ENCODE measurements around the gene TSPAN9. TPM values are rescaled to one million over a fixed set of nuclear protein-coding genes. Genes with fewer than 3 reads are reported as not detected.

TSPAN9 gene
- total RNA-seq, 1 experiment from 2014 or later = 9.8 TPM

GRCh38 chr12:3099146-3099545, 22.0 kb downstream of the TSPAN9 start:
- DNase-seq (ENCODE audit: low read depth) = no peak

GRCh38 chr12:3101309-3102024, 24.3 kb downstream of the TSPAN9 start:
- no peak for DNase-seq (ENCODE audit: low read depth)

GRCh38 chr12:3102771-3103410, 25.7 kb downstream of the TSPAN9 start:
- DNase-seq (ENCODE audit: low read depth) = no peak

- no peak for DNase-seq (ENCODE audit: low read depth)
These were observed 26.6 kb downstream of the TSPAN9 start for GRCh38 chr12:3103806-3104205.

GRCh38 chr12:3105690-3106479, 28.7 kb downstream of the TSPAN9 start:
- DNase-seq (ENCODE audit: low read depth) = no peak

- DNase-seq (ENCODE audit: low read depth) = no peak
These were observed 29.4 kb downstream of the TSPAN9 start for GRCh38 chr12:3106579-3106978.

- DNase-seq (ENCODE audit: low read depth) = peak; percentile 92
These were observed 29.9 kb downstream of the TSPAN9 start for GRCh38 chr12:3107071-3107583.

- DNase-seq (ENCODE audit: low read depth) = peak; percentile 53
These were observed 30.8 kb downstream of the TSPAN9 start for GRCh38 chr12:3107954-3108353.

- DNase-seq (ENCODE audit: low read depth) = no peak
These were observed 33.4 kb downstream of the TSPAN9 start for GRCh38 chr12:3110578-3110977.

- DNase-seq (ENCODE audit: low read depth) = no peak
These were observed 36.6 kb downstream of the TSPAN9 start for GRCh38 chr12:3113671-3114325.

- no peak for DNase-seq (ENCODE audit: low read depth)
These were observed 37.5 kb downstream of the TSPAN9 start for GRCh38 chr12:3114671-3115070.

GRCh38 chr12:3115078-3115477, 37.9 kb downstream of the TSPAN9 start:
- DNase-seq (ENCODE audit: low read depth) = no peak

GRCh38 chr12:3116106-3116844, 39.1 kb downstream of the TSPAN9 start:
- no peak for DNase-seq (ENCODE audit: low read depth)

- DNase-seq (ENCODE audit: low read depth) = peak; percentile 94
These were observed 40.0 kb downstream of the TSPAN9 start for GRCh38 chr12:3117144-3117581.

- DNase-seq (ENCODE audit: low read depth) = no peak
These were observed 40.4 kb downstream of the TSPAN9 start for GRCh38 chr12:3117591-3118015.

GRCh38 chr12:3119192-3119755, 42.1 kb downstream of the TSPAN9 start:
- peak; percentile 41 for DNase-seq (ENCODE audit: low read depth)

GRCh38 chr12:3119756-3120601, 42.8 kb downstream of the TSPAN9 start:
- peak; percentile 75 for DNase-seq (ENCODE audit: low read depth)

GRCh38 chr12:3120701-3121100, 43.5 kb downstream of the TSPAN9 start:
- DNase-seq (ENCODE audit: low read depth) = no peak

- peak; percentile 63 for DNase-seq (ENCODE audit: low read depth)
These were observed 45.9 kb downstream of the TSPAN9 start for GRCh38 chr12:3122841-3123678.

Measured in Daoy (cell line).